ENCODE measurements around the gene MERTK.
"Not testable (repeated sequence)": the region's sequence is repeated elsewhere in the genome, so short reads cannot be mapped to it uniquely, and the experiment has no call there.

DNA sequence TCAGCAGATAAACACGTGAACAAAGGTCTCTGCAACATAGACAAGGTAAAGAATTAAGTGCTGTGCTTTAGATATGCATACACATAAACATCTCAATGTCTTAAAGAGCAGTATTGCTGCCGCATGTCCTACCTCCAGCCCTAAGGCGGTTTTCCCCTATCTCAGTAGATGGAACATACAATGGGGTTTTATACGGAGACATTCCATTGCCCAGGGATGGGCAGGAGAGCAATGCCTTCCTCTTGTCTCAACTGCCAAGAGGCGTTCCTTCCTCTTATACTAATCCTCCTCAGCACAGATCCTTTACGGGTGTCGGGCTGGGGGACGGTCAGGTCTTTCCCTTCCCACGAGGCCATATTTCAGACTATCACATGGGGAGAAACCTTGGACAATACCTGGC, 64.7 kb downstream of the MERTK start:
- TF ChIP-seq POLR2A, POLR2AphosphoS5 (IDR thresholded peaks at IDR 0.05): not testable (repeated sequence)
- TF ChIP-seq, protein P1, sequence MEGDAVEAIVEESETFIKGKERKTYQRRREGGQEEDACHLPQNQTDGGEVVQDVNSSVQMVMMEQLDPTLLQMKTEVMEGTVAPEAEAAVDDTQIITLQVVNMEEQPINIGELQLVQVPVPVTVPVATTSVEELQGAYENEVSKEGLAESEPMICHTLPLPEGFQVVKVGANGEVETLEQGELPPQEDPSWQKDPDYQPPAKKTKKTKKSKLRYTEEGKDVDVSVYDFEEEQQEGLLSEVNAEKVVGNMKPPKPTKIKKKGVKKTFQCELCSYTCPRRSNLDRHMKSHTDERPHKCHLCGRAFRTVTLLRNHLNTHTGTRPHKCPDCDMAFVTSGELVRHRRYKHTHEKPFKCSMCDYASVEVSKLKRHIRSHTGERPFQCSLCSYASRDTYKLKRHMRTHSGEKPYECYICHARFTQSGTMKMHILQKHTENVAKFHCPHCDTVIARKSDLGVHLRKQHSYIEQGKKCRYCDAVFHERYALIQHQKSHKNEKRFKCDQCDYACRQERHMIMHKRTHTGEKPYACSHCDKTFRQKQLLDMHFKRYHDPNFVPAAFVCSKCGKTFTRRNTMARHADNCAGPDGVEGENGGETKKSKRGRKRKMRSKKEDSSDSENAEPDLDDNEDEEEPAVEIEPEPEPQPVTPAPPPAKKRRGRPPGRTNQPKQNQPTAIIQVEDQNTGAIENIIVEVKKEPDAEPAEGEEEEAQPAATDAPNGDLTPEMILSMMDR (IDR thresholded peaks at IDR 0.05) = not testable (repeated sequence)
